Neural cell (in vitro differentiated cells): ENCODE data around the gene RNASE11. TPM values are rescaled to one million over a fixed set of nuclear protein-coding genes. Genes with fewer than 3 reads are reported as not detected.

Experiments
- H2AFZ ChIP-seq: fragments of 200-600, 300-800 bp; sonication (generic), shearing (Covaris generic); 2 replicates; pipeline ENCODE4 v1.6.0; 2014; ENCODE audit warnings: low read depth, mild to moderate bottlenecking, antibody characterized with exemption, low read length, moderate library complexity
- H3F3A ChIP-seq: fragments of 200-600 bp; shearing (Covaris generic); 2 replicates; pipeline ENCODE4 v1.6.1; 2016; ENCODE audit warnings: mild to moderate bottlenecking, moderate library complexity, mixed read lengths, antibody characterized with exemption, low read length; ENCODE audit not compliant: insufficient read depth, poor library complexity, severe bottlenecking
- H3K27ac ChIP-seq: fragments of 200-600, 300-800 bp; sonication (generic), shearing (Covaris generic); 2 replicates; pipeline ENCODE4 v1.5.1; 2014; ENCODE audit warnings: mild to moderate bottlenecking, low read length, moderate library complexity
- H3K27me3 ChIP-seq: fragments of 300-800, 200-600 bp; sonication (generic), shearing (Covaris generic); 2 replicates; pipeline ENCODE4 v1.6.0; 2014; ENCODE audit warnings: mild to moderate bottlenecking, low read depth, low read length, moderate library complexity; ENCODE audit not compliant: insufficient read depth
- H3K36me3 ChIP-seq: fragments of 300-800, 200-600 bp; sonication (generic), shearing (Covaris generic); 2 replicates; pipeline ENCODE4 v1.5.1; 2014; ENCODE audit warnings: mild to moderate bottlenecking, antibody characterized with exemption, low read length, moderate library complexity; ENCODE audit not compliant: insufficient read depth
- H3K4me2 ChIP-seq: fragments of 300-800, 200-600 bp; sonication (generic), shearing (Covaris generic); 2 replicates; pipeline ENCODE4 v1.6.0; 2014; ENCODE audit warnings: mild to moderate bottlenecking, low read length
- H3K4me3 ChIP-seq: fragments of 300-800, 200-600 bp; sonication (generic), shearing (Covaris generic); 2 replicates; pipeline ENCODE4 v1.5.1; 2014; ENCODE audit warnings: mild to moderate bottlenecking, low read length, moderate library complexity
- H3K79me2 ChIP-seq: fragments of 200-600 bp; shearing (Covaris generic); replicated peaks from 2 replicates; pipeline ENCODE4 v1.6.0; 2014; ENCODE audit warnings: mild to moderate bottlenecking, low read length, moderate library complexity; ENCODE audit not compliant: insufficient read depth
- H3K9ac ChIP-seq: fragments of 300-800, 200-600 bp; sonication (generic), shearing (Covaris generic); 2 replicates; pipeline ENCODE4 v1.6.1; 2016; ENCODE audit warnings: mild to moderate bottlenecking, low read length, mixed read lengths
- H3K9me2 ChIP-seq: fragments of 200-600 bp; shearing (Covaris generic); 2 replicates; pipeline ENCODE4 v1.6.1; 2016; ENCODE audit warnings: mild to moderate bottlenecking, low read length, mixed read lengths; ENCODE audit not compliant: insufficient read depth
- H3K9me3 ChIP-seq: fragments of 200-600, 300-800 bp; sonication (generic), shearing (Covaris generic); 2 replicates; pipeline ENCODE4 v1.6.1; 2016; ENCODE audit warnings: mild to moderate bottlenecking, mixed run types, low read length, moderate library complexity, mixed read lengths
- H4K20me1 ChIP-seq: fragments of 200-600 bp; shearing (Covaris generic); 2 replicates; pipeline ENCODE4 v1.6.1; 2016; ENCODE audit warnings: mild to moderate bottlenecking, mixed run types; ENCODE audit not compliant: insufficient read depth
- EP300 ChIP-seq: fragments of 450-650 bp; conservative IDR thresholded peaks from 2 replicates; pipeline ENCODE4 v1.6.1; 2014; ENCODE audit warnings: antibody characterized with exemption, mild to moderate bottlenecking, moderate library complexity; ENCODE audit not compliant: poor library complexity, severe bottlenecking
- EZH2 ChIP-seq: fragments of 200-600, 300-800 bp; shearing (Covaris generic), sonication (generic); IDR thresholded peaks from 2 replicates; pipeline ENCODE4 v1.6.1; 2014; ENCODE audit warnings: antibody characterized with exemption, low read length, borderline replicate concordance, mild to moderate bottlenecking; ENCODE audit not compliant: insufficient read depth, poor library complexity, severe bottlenecking
- MXI1 ChIP-seq: fragments of 450-650 bp; conservative IDR thresholded peaks from 2 replicates; pipeline ENCODE4 v1.6.1; 2014; ENCODE audit warnings: antibody characterized with exemption, mild to moderate bottlenecking; ENCODE audit not compliant: poor library complexity, severe bottlenecking
- POLR2AphosphoS5 ChIP-seq: IDR thresholded peaks from 2 replicates; pipeline ENCODE4 v1.6.1; 2012
- RAD21 ChIP-seq: fragments of 450-650 bp; conservative IDR thresholded peaks from 2 replicates; pipeline ENCODE4 v1.6.1; 2014; ENCODE audit warnings: antibody characterized with exemption, mild to moderate bottlenecking, moderate library complexity
- SMC3 ChIP-seq: fragments of 450-650 bp; conservative IDR thresholded peaks from 2 replicates; pipeline ENCODE4 v1.6.1; 2014; ENCODE audit warnings: antibody characterized with exemption, mild to moderate bottlenecking, moderate library complexity; ENCODE audit not compliant: poor library complexity
- TAF1 ChIP-seq: IDR thresholded peaks from 2 replicates; pipeline ENCODE4 v1.6.1; 2012; ENCODE audit warnings: low read depth
- polyA plus RNA-seq: library from polyadenylated mRNA; depleted of rRNA; stranded (reverse); fragments of >200 nt; gene quantifications from 2 replicates; pipeline ENCODE4 v1.2.3, GENCODE V29; 2014
- TF ChIP-seq, protein P1 (sequence below): fragments of 450-650 bp; IDR thresholded peaks from 2 replicates; pipeline ENCODE4 v1.5.1; 2014; ENCODE audit warnings: antibody characterized with exemption, mild to moderate bottlenecking, moderate library complexity; ENCODE audit not compliant: poor library complexity, severe bottlenecking
- TF ChIP-seq, protein P2 (sequence below): IDR thresholded peaks from 2 replicates; pipeline ENCODE4 v1.6.1; 2012; ENCODE audit warnings: borderline replicate concordance

Gene RNASE11
- polyA plus RNA-seq, 1 donor from 2014 or later = not detected

DNA sequence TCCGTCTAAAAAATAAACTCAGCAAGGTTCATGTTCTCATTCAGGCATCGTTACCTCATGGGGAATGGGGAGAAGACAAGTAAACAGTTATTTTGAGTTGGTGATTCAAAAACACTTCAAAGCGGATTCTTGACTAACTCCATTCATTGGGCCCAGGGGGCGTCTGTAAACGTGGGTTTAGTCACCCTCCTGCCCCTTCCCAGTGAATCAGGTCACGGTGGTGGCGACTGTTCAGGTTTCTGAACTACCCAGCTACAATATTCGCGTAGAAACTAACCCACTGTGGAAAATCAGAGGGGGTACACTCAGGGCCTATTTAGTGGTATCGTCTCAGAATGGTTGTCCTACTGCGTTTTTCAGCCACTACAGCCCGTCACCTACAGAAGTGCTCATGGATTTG is 38.5 kb upstream of the RNASE11 start:
- peaks cover 91% of the 10 kb centered on the region for H3K27me3 ChIP-seq
- H3K9ac ChIP-seq = no peak overlapping the region
- H3K27ac ChIP-seq = no peak overlapping the region
- H4K20me1 ChIP-seq = no peaks in the 10 kb centered on the region
- TF ChIP-seq POLR2AphosphoS5 (no peak), EP300 (no peak), RAD21 (no peak), EZH2 (no peak), SMC3 (no peak), MXI1 (no peak)
- TF ChIP-seq, protein P1, sequence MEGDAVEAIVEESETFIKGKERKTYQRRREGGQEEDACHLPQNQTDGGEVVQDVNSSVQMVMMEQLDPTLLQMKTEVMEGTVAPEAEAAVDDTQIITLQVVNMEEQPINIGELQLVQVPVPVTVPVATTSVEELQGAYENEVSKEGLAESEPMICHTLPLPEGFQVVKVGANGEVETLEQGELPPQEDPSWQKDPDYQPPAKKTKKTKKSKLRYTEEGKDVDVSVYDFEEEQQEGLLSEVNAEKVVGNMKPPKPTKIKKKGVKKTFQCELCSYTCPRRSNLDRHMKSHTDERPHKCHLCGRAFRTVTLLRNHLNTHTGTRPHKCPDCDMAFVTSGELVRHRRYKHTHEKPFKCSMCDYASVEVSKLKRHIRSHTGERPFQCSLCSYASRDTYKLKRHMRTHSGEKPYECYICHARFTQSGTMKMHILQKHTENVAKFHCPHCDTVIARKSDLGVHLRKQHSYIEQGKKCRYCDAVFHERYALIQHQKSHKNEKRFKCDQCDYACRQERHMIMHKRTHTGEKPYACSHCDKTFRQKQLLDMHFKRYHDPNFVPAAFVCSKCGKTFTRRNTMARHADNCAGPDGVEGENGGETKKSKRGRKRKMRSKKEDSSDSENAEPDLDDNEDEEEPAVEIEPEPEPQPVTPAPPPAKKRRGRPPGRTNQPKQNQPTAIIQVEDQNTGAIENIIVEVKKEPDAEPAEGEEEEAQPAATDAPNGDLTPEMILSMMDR = no peak
- TF ChIP-seq, protein P2, sequence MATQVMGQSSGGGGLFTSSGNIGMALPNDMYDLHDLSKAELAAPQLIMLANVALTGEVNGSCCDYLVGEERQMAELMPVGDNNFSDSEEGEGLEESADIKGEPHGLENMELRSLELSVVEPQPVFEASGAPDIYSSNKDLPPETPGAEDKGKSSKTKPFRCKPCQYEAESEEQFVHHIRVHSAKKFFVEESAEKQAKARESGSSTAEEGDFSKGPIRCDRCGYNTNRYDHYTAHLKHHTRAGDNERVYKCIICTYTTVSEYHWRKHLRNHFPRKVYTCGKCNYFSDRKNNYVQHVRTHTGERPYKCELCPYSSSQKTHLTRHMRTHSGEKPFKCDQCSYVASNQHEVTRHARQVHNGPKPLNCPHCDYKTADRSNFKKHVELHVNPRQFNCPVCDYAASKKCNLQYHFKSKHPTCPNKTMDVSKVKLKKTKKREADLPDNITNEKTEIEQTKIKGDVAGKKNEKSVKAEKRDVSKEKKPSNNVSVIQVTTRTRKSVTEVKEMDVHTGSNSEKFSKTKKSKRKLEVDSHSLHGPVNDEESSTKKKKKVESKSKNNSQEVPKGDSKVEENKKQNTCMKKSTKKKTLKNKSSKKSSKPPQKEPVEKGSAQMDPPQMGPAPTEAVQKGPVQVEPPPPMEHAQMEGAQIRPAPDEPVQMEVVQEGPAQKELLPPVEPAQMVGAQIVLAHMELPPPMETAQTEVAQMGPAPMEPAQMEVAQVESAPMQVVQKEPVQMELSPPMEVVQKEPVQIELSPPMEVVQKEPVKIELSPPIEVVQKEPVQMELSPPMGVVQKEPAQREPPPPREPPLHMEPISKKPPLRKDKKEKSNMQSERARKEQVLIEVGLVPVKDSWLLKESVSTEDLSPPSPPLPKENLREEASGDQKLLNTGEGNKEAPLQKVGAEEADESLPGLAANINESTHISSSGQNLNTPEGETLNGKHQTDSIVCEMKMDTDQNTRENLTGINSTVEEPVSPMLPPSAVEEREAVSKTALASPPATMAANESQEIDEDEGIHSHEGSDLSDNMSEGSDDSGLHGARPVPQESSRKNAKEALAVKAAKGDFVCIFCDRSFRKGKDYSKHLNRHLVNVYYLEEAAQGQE = no peak
- H3K9me2 ChIP-seq = no peaks in the 10 kb centered on the region
- no peak overlapping the region for H3K4me2 ChIP-seq
- H2AFZ ChIP-seq = no peak overlapping the region
- H3K9me3 ChIP-seq = no peaks in the 10 kb centered on the region
- H3K36me3 ChIP-seq = no peaks in the 10 kb centered on the region
- peak overlapping the region; percentile 61 for H3K4me3 ChIP-seq
- no peaks in the 10 kb centered on the region for H3K79me2 ChIP-seq
- H3F3A ChIP-seq = no peaks in the 10 kb centered on the region

DNA sequence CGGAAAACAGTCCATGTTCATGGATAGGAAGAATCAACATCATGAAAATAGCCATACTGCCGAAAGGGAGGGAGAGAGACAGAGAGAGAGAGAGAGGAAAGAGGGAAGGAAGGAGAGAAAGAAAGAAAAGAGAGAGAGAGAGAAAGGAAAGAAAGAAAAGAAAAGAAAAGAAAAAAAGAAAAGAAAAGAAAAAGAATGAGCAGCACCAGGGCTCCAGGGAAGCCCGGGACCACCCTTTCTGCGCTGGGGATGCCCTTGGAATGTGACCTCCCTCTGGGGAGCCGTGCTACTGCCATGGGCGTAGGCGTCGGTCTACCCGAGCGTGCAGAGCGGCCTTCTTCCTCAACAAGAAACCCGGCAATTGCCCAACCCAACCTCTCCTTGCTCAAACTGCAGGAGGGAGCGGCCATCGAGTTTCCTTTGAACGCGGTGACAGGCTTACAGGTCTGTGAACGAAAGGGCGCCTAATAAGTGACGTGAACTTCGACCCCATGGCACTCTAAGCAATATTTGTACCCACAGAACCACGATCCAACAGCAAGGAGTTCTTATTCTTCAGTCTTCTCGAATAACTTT is 36.8 kb upstream of the RNASE11 start:
- Histone ChIP-seq H3K9ac (no peak overlapping the region), H3K9me2 (no peaks in the 10 kb centered on the region), H2AFZ (no peak overlapping the region), H3K27ac (no peak overlapping the region), H3K36me3 (no peaks in the 10 kb centered on the region), H3K79me2 (no peaks in the 10 kb centered on the region), H3K4me3 (peak overlapping the region; percentile 61), H4K20me1 (no peaks in the 10 kb centered on the region), H3K9me3 (no peaks in the 10 kb centered on the region), H3K4me2 (peak overlapping the region; percentile 35), H3F3A (no peaks in the 10 kb centered on the region), H3K27me3 (peaks cover 74% of the 10 kb centered on the region)
- TF ChIP-seq, protein P1 = no peak
- no peak for TF ChIP-seq MXI1
- no peak for TF ChIP-seq EP300
- TF ChIP-seq SMC3 = no peak
- no peak for TF ChIP-seq TAF1
